ENCODE data around the gene PSME3. TPM values are rescaled to one million over a fixed set of nuclear protein-coding genes. Genes with fewer than 3 reads are reported as not detected.

PSME3 gene
- total RNA-seq, 1 experiment from 2014 or later = 192 TPM

DNA sequence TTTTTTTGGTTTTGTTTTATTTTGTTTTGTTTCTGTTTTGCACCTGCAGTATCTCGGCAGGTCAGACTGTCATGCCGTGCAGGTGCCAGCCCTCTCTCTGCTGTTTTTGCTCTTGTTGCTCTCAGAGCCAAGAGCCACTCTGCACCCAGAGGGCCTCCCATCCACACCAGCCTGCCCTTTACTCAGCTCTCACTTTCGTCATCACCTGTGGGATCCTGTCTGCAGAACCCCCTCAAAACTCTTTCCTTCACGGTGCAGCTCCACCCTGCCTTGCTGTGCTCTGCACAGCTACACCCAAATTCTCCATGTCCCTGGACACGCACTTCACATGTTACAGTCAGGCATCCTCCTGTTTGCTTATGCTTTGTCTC lies 20.4 kb downstream of the PSME3 start:
- Mint-ChIP-seq H3K27ac (no peak overlapping the region), H3K4me1 (no peaks in the 10 kb centered on the region; the same call in 1 of the 2 replicates), H3K4me3 (no peak overlapping the region), H3K27me3 (ENCODE audit: low read depth) (no peaks in the 10 kb centered on the region), H3K36me3 (no peaks in the 10 kb centered on the region), H3K9me3 (no peaks in the 10 kb centered on the region)
- DNase-seq (ENCODE audit: low spot score) (no peak), ATAC-seq (no peak)
- ChIA-PET CTCF (interaction anchor here (1.2 to 1.7 kb wide), 2 partner anchors 10 to 76 kb away, joined by 4 read pairs; partner anchors contain the start of gene AOC2), POLR2A (no interaction called here)
- TF ChIP-seq, protein P1, sequence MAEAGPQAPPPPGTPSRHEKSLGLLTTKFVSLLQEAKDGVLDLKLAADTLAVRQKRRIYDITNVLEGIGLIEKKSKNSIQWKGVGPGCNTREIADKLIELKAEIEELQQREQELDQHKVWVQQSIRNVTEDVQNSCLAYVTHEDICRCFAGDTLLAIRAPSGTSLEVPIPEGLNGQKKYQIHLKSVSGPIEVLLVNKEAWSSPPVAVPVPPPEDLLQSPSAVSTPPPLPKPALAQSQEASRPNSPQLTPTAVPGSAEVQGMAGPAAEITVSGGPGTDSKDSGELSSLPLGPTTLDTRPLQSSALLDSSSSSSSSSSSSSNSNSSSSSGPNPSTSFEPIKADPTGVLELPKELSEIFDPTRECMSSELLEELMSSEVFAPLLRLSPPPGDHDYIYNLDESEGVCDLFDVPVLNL (CRISPR knock-in tag; IDR thresholded peaks at IDR 0.05; ENCODE audit: borderline replicate concordance, low read depth) = no peak
- TF ChIP-seq ZBTB21 (CRISPR knock-in tag; IDR thresholded peaks at IDR 0.05; ENCODE audit: borderline replicate concordance) = no peak
- no peak for TF ChIP-seq SP1 (CRISPR knock-in tag; conservative IDR thresholded peaks at IDR 0.05)
- TF ChIP-seq, protein P2, sequence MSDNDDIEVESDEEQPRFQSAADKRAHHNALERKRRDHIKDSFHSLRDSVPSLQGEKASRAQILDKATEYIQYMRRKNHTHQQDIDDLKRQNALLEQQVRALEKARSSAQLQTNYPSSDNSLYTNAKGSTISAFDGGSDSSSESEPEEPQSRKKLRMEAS (CRISPR knock-in tag; IDR thresholded peaks at IDR 0.05) = no peak
- no peak for TF ChIP-seq TCF7 (CRISPR knock-in tag; IDR thresholded peaks at IDR 0.05; ENCODE audit: low read depth)

DNA sequence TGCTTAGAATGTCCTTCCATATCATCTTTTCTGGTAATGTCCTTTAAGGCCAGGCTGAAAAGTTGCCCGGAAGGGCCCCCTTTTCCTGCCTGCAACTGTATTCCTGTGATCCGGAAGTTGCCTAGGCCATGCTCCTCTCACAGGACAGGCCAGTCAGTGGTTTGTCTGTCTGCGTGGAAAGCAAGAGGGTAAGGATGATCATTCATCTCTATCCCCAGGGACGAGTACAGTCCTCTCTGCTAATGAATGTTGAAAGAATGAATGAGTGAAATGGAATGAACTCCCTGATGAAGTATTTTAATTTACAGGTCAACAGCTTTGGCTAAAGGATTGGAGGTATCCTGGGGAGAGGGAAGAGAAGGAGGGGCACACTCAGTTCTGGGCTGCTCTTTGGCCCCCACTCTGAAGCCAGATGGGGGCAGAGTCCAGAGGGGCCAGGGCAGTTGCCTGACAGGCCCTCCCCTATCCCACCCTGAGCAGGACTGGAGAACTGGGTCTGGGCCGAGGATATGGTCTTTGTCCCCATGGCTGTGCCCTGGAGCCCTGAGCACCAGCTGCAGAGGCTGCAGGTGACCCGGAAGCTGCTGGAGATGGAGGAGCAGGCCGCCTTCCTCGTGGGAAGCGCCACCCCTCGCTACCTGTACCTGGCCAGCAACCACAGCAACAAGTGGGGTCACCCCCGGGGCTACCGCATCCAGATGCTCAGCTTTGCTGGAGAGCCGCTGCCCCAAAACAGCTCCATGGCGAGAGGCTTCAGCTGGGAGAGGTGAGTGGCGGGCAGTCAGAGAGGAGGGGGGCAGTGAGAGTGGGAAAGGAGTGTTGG lies 21.0 kb downstream of the PSME3 start:
- ChIA-PET CTCF (interaction anchor here (0.8 to 1.2 kb wide), 2 partner anchors 19 to 84 kb away, joined by 3 to 4 read pairs; no protein-coding TSS in a partner anchor), POLR2A (no interaction called here)
- ATAC-seq = no peak
- TF ChIP-seq, protein P3, sequence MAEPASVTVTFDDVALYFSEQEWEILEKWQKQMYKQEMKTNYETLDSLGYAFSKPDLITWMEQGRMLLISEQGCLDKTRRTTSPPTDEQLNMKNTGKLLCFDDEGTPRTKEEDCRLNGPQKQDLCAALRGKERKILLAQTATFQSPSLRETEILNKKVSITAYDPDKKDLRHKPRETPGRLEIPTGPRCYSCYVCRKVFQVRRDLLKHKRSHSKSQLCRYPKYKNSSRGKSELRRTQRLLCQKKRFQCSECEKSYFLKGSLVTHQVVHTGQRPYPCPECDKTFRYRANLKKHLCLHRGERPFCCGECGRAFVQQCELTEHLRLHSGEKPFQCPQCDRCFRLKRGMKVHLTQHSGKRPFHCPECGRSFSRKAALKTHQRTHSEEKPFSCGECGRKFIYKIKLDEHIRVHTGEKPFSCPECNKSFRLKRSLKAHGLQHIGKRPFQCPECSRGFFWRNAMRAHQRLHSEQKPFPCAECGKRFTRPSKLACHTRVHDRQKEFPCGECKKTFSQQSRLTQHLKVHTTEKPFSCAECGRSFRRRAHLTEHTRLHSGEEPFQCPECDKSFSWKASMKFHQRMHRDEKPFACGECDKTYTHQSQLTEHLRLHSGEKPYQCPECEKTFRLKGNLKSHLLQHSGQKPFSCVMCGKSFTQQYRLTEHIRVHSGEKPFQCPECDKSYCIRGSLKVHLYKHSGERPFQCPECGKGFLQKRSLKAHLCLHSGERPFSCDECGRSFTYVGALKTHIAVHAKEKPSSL (CRISPR knock-in tag; conservative IDR thresholded peaks at IDR 0.05) = no peak
- no peak for TF ChIP-seq JAZF1 (CRISPR knock-in tag; IDR thresholded peaks at IDR 0.05)
- TF ChIP-seq, protein P4, sequence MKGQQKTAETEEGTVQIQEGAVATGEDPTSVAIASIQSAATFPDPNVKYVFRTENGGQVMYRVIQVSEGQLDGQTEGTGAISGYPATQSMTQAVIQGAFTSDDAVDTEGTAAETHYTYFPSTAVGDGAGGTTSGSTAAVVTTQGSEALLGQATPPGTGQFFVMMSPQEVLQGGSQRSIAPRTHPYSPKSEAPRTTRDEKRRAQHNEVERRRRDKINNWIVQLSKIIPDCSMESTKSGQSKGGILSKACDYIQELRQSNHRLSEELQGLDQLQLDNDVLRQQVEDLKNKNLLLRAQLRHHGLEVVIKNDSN (CRISPR knock-in tag; IDR thresholded peaks at IDR 0.05) = no peak
- TF ChIP-seq TCF7 (CRISPR knock-in tag; IDR thresholded peaks at IDR 0.05; ENCODE audit: low read depth) = no peak
- TF ChIP-seq, protein P5, sequence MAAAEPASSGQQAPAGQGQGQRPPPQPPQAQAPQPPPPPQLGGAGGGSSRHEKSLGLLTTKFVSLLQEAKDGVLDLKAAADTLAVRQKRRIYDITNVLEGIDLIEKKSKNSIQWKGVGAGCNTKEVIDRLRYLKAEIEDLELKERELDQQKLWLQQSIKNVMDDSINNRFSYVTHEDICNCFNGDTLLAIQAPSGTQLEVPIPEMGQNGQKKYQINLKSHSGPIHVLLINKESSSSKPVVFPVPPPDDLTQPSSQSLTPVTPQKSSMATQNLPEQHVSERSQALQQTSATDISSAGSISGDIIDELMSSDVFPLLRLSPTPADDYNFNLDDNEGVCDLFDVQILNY (CRISPR knock-in tag; IDR thresholded peaks at IDR 0.05) = no peak
- TF ChIP-seq NR3C1 (CRISPR knock-in tag; conservative IDR thresholded peaks at IDR 0.05; ENCODE audit: low read depth) = no peak
- TF ChIP-seq, protein P6, sequence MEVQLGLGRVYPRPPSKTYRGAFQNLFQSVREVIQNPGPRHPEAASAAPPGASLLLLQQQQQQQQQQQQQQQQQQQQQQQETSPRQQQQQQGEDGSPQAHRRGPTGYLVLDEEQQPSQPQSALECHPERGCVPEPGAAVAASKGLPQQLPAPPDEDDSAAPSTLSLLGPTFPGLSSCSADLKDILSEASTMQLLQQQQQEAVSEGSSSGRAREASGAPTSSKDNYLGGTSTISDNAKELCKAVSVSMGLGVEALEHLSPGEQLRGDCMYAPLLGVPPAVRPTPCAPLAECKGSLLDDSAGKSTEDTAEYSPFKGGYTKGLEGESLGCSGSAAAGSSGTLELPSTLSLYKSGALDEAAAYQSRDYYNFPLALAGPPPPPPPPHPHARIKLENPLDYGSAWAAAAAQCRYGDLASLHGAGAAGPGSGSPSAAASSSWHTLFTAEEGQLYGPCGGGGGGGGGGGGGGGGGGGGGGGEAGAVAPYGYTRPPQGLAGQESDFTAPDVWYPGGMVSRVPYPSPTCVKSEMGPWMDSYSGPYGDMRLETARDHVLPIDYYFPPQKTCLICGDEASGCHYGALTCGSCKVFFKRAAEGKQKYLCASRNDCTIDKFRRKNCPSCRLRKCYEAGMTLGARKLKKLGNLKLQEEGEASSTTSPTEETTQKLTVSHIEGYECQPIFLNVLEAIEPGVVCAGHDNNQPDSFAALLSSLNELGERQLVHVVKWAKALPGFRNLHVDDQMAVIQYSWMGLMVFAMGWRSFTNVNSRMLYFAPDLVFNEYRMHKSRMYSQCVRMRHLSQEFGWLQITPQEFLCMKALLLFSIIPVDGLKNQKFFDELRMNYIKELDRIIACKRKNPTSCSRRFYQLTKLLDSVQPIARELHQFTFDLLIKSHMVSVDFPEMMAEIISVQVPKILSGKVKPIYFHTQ (CRISPR knock-in tag; IDR thresholded peaks at IDR 0.05) = no peak
- TF ChIP-seq MYBL2 (CRISPR knock-in tag; IDR thresholded peaks at IDR 0.05) = no peak
- TF ChIP-seq TP53 (CRISPR knock-in tag; IDR thresholded peaks at IDR 0.05) = no peak
- TF ChIP-seq, protein P7, sequence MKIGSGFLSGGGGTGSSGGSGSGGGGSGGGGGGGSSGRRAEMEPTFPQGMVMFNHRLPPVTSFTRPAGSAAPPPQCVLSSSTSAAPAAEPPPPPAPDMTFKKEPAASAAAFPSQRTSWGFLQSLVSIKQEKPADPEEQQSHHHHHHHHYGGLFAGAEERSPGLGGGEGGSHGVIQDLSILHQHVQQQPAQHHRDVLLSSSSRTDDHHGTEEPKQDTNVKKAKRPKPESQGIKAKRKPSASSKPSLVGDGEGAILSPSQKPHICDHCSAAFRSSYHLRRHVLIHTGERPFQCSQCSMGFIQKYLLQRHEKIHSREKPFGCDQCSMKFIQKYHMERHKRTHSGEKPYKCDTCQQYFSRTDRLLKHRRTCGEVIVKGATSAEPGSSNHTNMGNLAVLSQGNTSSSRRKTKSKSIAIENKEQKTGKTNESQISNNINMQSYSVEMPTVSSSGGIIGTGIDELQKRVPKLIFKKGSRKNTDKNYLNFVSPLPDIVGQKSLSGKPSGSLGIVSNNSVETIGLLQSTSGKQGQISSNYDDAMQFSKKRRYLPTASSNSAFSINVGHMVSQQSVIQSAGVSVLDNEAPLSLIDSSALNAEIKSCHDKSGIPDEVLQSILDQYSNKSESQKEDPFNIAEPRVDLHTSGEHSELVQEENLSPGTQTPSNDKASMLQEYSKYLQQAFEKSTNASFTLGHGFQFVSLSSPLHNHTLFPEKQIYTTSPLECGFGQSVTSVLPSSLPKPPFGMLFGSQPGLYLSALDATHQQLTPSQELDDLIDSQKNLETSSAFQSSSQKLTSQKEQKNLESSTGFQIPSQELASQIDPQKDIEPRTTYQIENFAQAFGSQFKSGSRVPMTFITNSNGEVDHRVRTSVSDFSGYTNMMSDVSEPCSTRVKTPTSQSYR (CRISPR knock-in tag; IDR thresholded peaks at IDR 0.05) = no peak
- no peak for TF ChIP-seq ZNF263 (CRISPR knock-in tag; IDR thresholded peaks at IDR 0.05; ENCODE audit: low read depth)
- TF ChIP-seq NFE2L1 (CRISPR knock-in tag; IDR thresholded peaks at IDR 0.05) = no peak
- TF ChIP-seq, protein P8, sequence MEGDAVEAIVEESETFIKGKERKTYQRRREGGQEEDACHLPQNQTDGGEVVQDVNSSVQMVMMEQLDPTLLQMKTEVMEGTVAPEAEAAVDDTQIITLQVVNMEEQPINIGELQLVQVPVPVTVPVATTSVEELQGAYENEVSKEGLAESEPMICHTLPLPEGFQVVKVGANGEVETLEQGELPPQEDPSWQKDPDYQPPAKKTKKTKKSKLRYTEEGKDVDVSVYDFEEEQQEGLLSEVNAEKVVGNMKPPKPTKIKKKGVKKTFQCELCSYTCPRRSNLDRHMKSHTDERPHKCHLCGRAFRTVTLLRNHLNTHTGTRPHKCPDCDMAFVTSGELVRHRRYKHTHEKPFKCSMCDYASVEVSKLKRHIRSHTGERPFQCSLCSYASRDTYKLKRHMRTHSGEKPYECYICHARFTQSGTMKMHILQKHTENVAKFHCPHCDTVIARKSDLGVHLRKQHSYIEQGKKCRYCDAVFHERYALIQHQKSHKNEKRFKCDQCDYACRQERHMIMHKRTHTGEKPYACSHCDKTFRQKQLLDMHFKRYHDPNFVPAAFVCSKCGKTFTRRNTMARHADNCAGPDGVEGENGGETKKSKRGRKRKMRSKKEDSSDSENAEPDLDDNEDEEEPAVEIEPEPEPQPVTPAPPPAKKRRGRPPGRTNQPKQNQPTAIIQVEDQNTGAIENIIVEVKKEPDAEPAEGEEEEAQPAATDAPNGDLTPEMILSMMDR (IDR thresholded peaks at IDR 0.05) = no peak
- TF ChIP-seq SOX15 (CRISPR knock-in tag; IDR thresholded peaks at IDR 0.05) = no peak
- TF ChIP-seq RELA (CRISPR knock-in tag; IDR thresholded peaks at IDR 0.05; ENCODE audit: borderline replicate concordance) = no peak
- H3K4me3 Mint-ChIP-seq = no peak overlapping the region
- no peaks in the 10 kb centered on the region for H3K36me3 Mint-ChIP-seq
- H3K4me1 Mint-ChIP-seq = no peaks in the 10 kb centered on the region; the same call in 1 of the 2 replicates
- H3K9me3 Mint-ChIP-seq = no peaks in the 10 kb centered on the region
- no peak overlapping the region for H3K27ac Mint-ChIP-seq
- no peaks in the 10 kb centered on the region for H3K27me3 Mint-ChIP-seq (ENCODE audit: low read depth)
- DNase-seq (ENCODE audit: low spot score) = no peak

Measured in WTC11 (cell line).